H7 (cell line): ENCODE data around the gene PPM1H. TPM values are rescaled to one million over a fixed set of nuclear protein-coding genes. Genes with fewer than 3 reads are reported as not detected.
"Not testable (repeated sequence)": the region's sequence is repeated elsewhere in the genome, so short reads cannot be mapped to it uniquely, and the experiment has no call there.

ENCODE experiments used
- DNase-seq: peaks from one replicate; pipeline ENCODE4 v3.0.0; 2012
- H3K27me3 ChIP-seq: 2 replicates; pipeline ENCODE4 v1.6.0; 2011; ENCODE audit warnings: mild to moderate bottlenecking, low read length; ENCODE audit not compliant: control insufficient read depth, insufficient read depth
- H3K36me3 ChIP-seq: replicated peaks from 2 replicates; pipeline ENCODE4 v1.5.1; 2011; ENCODE audit warnings: low read length; ENCODE audit not compliant: control insufficient read depth, insufficient read depth
- H3K4me3 ChIP-seq: 2 replicates; pipeline ENCODE4 v1.5.1; 2011; ENCODE audit warnings: low read depth, mild to moderate bottlenecking, control low read depth, low read length, moderate library complexity; ENCODE audit not compliant: insufficient read depth
- total RNA-seq: library from RNA; depleted of rRNA; stranded (reverse); fragments of >200 nt; shearing (Covaris generic); gene quantifications from 2 replicates; pipeline ENCODE4 v1.2.3, GENCODE V29; 2014; rRNA removed

The PPM1H gene
- total RNA-seq, result 17.0 and 26.7 TPM in 2 replicates

DNA sequence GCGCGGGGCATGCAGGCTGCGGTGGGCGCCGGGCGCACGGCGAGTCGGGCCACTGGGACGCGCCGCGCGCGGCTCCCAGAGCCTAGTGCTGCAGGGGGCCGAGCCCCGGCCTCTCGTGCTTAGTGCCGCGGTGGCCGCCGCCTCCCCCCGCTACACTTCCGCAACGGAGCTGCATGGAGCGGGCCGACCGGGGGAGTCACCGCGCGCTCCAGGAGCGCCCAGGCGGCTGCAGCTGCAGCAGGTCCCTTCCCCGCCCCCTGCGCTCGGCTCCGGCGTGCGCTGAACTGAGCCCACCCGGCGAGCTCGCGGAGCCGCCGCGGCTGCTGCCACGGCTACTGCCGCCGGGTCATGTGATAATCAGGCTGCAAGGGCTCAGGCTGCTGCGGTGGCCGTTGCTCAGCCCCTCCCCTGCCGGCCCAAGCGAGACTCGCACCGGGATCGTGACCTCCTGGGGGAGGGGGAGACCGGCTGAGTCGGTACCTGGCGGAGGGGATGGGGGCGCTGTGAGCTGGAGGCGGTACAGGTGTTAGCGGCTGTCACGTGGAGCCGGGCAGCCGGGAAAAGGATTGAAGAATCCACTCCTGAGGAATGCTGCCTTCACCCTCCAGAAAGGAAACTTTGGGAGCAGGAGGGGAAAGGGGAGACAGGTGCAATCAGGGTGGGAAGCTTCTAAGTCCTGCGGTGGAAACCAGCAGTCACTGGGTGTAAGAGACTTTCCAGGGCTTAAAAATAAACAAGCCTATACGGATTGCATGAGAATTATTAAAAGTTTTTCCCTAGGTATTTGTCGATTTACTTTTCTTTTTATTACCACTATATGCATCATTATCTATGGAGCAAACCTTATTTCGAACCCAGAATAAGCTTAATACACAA lies at the start of gene PPM1H:
Gene PPM1H (minus strand): TSS at position 352 of the 876 bp plus-strand sequence. CDS start 414 bp downstream, outside the sequence.
- no peaks in the 10 kb centered on the region for H3K36me3 ChIP-seq
- peak within 1 kb of the TSS; percentile 81 for H3K4me3 ChIP-seq
- peak; percentile 97 for DNase-seq
- H3K27me3 ChIP-seq, result peaks cover 6% of the 10 kb centered on the region; the same call in 1 of the 2 replicates

GRCh38 chr12:62983594-62983993 lies 48.6 kb upstream of the PPM1H start:
- no peaks in the 10 kb centered on the region for H3K27me3 ChIP-seq
- no peak overlapping the region for H3K4me3 ChIP-seq
- H3K36me3 ChIP-seq, result no peaks in the 10 kb centered on the region
- no peak for DNase-seq

GRCh38 chr12:62978768-62979167 lies 43.8 kb upstream of the PPM1H start:
- no peaks in the 10 kb centered on the region for H3K36me3 ChIP-seq
- no peaks in the 10 kb centered on the region for H3K27me3 ChIP-seq
- H3K4me3 ChIP-seq, result no peak overlapping the region
- no peak for DNase-seq

DNA sequence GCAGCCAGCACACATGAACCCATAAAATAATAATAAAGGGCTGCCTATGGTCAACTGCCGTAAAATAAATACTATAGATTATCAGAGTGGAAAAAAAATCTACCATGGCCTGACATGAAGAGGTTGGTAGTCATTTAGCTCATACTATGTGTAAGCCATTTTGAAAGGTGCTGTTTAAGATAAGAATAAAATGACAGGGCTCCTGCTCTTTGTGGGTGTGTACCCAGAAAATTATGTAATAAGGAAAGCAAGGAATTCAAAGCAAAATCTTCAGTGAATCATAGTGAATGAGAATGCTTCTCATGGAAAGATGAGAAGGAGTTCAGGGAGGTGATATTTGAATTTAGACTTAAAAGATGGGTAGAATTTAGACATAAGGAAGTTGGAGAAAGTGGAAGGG lies 42.9 kb upstream of the PPM1H start:
- Histone ChIP-seq H3K27me3 (no peaks in the 10 kb centered on the region), H3K4me3 (no peak overlapping the region), H3K36me3 (no peaks in the 10 kb centered on the region)
- no peak for DNase-seq

DNA sequence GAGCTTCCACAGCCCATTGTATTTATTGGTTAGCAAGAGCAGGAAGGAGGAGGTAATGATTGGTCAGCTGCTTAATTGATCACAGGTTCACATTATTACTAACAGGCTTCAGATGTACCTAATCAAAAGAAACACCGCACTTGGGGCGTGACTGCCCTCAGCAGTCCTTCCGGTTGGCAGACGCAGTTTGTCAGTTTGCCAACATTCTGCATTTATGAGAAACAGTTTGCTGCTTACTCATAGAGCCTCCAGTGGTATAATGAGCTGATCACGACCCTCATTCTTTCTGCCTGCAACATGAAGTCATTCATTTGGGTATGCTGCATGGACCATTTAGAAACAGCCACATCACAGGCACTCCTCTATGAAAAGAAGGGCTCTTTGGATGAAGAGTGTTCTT lies 42.5 kb upstream of the PPM1H start:
- H3K27me3 ChIP-seq, result no peaks in the 10 kb centered on the region
- H3K36me3 ChIP-seq, result no peaks in the 10 kb centered on the region
- no peak for DNase-seq
- no peak overlapping the region for H3K4me3 ChIP-seq

GRCh38 chr12:62976110-62976662 lies 41.2 kb upstream of the PPM1H start:
- no peaks in the 10 kb centered on the region for H3K27me3 ChIP-seq
- no peak for DNase-seq
- H3K36me3 ChIP-seq, result no peaks in the 10 kb centered on the region
- H3K4me3 ChIP-seq, result no peak overlapping the region

GRCh38 chr12:62971769-62972525 lies 37.0 kb upstream of the PPM1H start:
- Histone ChIP-seq H3K4me3 (no peak overlapping the region), H3K27me3 (no peaks in the 10 kb centered on the region), H3K36me3 (no peaks in the 10 kb centered on the region)
- peak; percentile 31 for DNase-seq

DNA sequence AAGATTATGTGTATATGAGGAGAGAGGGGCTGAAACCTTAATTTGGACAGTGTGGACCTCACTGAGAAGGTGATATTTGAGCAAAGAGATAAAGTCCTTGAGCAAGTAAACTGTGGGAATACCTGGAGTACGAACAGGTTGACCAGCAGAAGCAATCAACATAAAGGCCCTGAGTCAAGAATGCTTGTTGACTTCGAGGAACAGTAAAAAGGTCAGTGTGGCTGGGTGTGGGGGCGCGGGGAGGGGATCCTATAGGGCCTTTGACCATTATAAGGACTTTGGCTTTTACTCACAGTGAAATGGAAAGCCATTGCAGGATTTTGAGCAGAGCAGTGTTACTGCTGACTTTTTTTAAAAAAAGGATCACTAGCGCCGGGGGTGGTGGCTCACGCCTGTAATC lies 34.7 kb upstream of the PPM1H start:
- Histone ChIP-seq H3K36me3 (no peaks in the 10 kb centered on the region), H3K27me3 (no peaks in the 10 kb centered on the region), H3K4me3 (no peak overlapping the region)
- no peak for DNase-seq

DNA sequence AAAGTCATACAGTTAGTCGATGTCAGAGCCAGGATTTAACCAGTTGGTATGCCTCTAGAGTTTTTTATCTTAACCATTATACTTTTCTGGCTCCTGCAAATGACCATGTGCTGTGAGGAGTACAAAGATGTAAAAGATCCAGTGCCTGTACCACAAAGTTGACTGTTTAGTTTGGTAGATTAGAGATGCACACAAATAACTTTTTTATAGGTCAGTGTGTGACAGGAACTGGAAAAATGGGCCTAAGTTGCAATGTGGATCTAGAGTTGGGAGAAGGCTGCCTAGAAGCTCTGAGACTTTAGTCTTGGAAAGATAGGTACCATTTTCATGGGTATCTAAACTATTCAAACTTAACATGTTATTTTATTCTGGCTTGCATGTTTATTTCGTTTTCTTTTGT lies 32.8 kb upstream of the PPM1H start:
- DNase-seq, result no peak
- H3K36me3 ChIP-seq, result no peaks in the 10 kb centered on the region
- no peaks in the 10 kb centered on the region for H3K27me3 ChIP-seq
- no peak overlapping the region for H3K4me3 ChIP-seq

- DNase-seq, result no peak
- Histone ChIP-seq H3K36me3 (no peaks in the 10 kb centered on the region), H3K27me3 (no peaks in the 10 kb centered on the region), H3K4me3 (no peak overlapping the region)
These were observed 32.1 kb upstream of the PPM1H start for GRCh38 chr12:62966990-62967506.

DNA sequence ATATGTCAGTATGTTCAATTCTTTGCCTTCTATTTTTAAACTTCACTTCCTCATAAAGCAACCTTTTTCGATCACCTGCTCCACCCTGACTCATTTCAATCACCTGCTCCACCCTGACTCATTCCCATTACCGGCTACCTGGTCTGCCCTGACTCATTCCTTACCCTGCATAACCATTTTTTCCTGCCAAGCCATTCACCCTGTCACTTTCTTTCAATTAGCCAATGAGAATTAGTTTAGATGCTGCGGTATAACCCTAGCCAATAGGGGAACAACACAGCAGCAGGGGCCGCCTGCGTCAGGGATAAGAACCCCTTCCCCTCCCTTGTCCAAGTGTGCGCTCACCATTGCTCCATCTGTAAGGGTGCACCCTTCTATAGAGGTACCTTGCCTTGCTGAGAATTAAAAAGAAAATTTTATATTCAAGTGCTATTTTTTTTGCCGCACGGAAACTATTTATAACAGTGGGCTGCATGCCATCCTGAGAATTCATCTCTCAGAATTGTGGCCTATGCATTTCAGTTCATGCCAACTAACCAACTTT lies 31.6 kb upstream of the PPM1H start:
- not testable (repeated sequence) for H3K4me3 ChIP-seq, DNase-seq, H3K27me3 ChIP-seq, H3K36me3 ChIP-seq

DNA sequence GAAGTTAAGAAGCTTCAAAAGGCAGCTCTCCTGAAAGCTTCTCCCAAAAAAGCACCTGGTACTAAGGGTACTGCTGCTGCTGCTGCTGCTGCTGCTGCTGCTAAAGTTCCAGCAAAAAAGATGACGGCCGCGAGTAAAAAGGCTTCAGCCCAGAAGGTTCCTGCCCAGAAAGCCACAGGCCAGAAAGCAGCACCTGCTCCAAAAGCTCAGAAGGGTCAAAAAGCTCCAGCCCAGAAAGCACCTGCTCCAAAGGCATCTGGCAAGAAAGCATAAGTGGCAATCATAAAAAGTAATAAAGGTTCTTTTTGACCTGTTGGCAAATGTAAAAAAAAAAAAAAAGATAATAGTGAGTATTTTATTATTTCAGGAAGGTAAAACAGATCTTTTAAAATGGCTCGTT lies 30.8 kb upstream of the PPM1H start:
- H3K36me3 ChIP-seq, H3K27me3 ChIP-seq, H3K4me3 ChIP-seq, DNase-seq: not testable (repeated sequence)

GRCh38 chr12:62965242-62965641 lies 30.3 kb upstream of the PPM1H start:
- DNase-seq, H3K27me3 ChIP-seq, H3K36me3 ChIP-seq, H3K4me3 ChIP-seq: not testable (repeated sequence)

DNA sequence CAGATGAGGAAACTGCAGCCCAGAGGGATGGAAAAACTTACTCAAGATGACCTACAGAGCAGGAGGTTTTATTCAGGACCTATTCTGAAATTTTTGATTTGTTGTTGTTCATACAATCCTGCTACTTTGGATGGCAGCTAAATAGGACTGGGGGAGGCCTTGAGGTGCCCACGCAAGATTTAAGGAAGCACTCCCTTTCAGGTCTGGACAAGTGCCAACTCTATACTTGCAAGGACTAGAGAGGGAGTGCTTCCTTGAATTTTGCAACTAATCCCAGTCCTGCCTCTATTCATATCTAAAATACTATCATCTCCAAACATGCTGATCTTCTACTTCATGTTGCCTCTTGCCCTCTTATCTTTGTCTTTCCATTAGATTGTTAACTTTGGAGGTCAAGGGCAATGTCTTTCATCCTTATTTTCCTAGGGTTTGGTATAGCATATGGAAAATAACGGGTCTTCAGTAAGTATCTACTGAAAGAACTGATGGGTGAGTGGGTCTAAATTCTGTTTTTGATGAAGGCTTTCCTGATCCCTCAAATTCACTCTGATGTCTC lies 28.6 kb upstream of the PPM1H start:
- no peaks in the 10 kb centered on the region for H3K27me3 ChIP-seq
- H3K36me3 ChIP-seq, result no peaks in the 10 kb centered on the region
- no peak overlapping the region for H3K4me3 ChIP-seq
- DNase-seq, result no peak
